Esophagus muscularis mucosa (tissue), 4 donors: ENCODE data around the gene FHOD1. TPM values are rescaled to one million over a fixed set of nuclear protein-coding genes. Genes with fewer than 3 reads are reported as not detected.

Source experiments
- DNase-seq: peaks from one replicate; pipeline ENCODE4 v3.0.0-alpha.2; 2017; ENCODE audit errors: extremely low spot score
- H3K27ac ChIP-seq, 4 donors: fragments of 200-600 bp; sonication (generic); replicated peaks in 1 of 4; 1 replicate in 3 of 4; 2 replicates in 1 of 4; pipeline ENCODE4 v1.5.1; 2016 to 2019; ENCODE audit warnings: mild to moderate bottlenecking in 1 of 4
- H3K27me3 ChIP-seq, 4 donors: fragments of 200-600 bp; sonication (generic); one replicate each; pipeline versions ENCODE4 v1.5.1 to v1.6.0; 2016 to 2019
- H3K36me3 ChIP-seq, 4 donors: fragments of 200-600 bp; sonication (generic); one replicate each; pipeline ENCODE4 v1.5.1; 2016 to 2019
- H3K4me1 ChIP-seq, 4 donors: fragments of 200-600 bp; sonication (generic); one replicate each; pipeline ENCODE4 v1.5.1; 2016 to 2019
- H3K4me3 ChIP-seq, 4 donors: fragments of 200-600 bp; sonication (generic); 1 replicate in 2 of 4; 2 replicates in 2 of 4; pipeline ENCODE4 v1.5.1; 2016 to 2019; ENCODE audit warnings: mild to moderate bottlenecking in 4 of 4, moderate library complexity in 1 of 4
- H3K9me3 ChIP-seq, 4 donors: fragments of 200-600 bp; sonication (generic); 1 replicate in 3 of 4; 2 replicates in 1 of 4; pipeline ENCODE4 v1.5.1; 2016 to 2019
- CTCF ChIP-seq, 3 experiments: fragments of 200-600 bp in 2 of 3; fragments of 450-650 bp in 1 of 3; sonication (generic) in 2 of 3; IDR thresholded peaks; one replicate each; pipeline ENCODE4 v1.5.1; 2017 to 2019; ENCODE audit warnings: antibody characterized with exemption in 3 of 3, mild to moderate bottlenecking in 2 of 3, moderate library complexity in 1 of 3
- EP300 ChIP-seq: sonication (generic); formaldehyde crosslinking; IDR thresholded peaks from one replicate; pipeline ENCODE4 v1.6.1; 2017; ENCODE audit warnings: antibody characterized with exemption
- POLR2A ChIP-seq: fragments of 450-650 bp; IDR thresholded peaks from one replicate; pipeline ENCODE4 v1.6.1; 2017; ENCODE audit warnings: antibody characterized with exemption, moderate library complexity, mild to moderate bottlenecking, low read depth
- POLR2AphosphoS5 ChIP-seq, 2 donors: sonication (generic); formaldehyde crosslinking; IDR thresholded peaks; one replicate each; pipeline ENCODE4 v1.6.1; 2017; ENCODE audit warnings: antibody characterized with exemption in 2 of 2
- WGBS: methylation state at CpG from one replicate; pipeline ENCODE4 v1.1.5; 2018; 5-methylcytosine and 5-hydroxymethylcytosine counted together
- intact Hi-C: fragments of 100-400 bp; cut with DNase I; formaldehyde crosslinking; loops from one replicate; pipeline ENCODE4 v1.15.1; 2023
- total RNA-seq, 4 donors: library from RNA; depleted of rRNA; stranded (reverse); fragments of >200 nt; gene quantifications; one replicate each; pipeline versions ENCODE4 v1.1.0 to v1.2.1, GENCODE V29; 2016

The FHOD1 gene
- total RNA-seq, 4 donors from 2014 or later: 8.0 to 15.6 (median 10.0) TPM

- DNase-seq: no peak
- no peaks in the 10 kb centered on the region for H3K9me3 ChIP-seq
- peak overlapping the region; percentile 64 to 81 (median 68) for H3K4me3 ChIP-seq
- H3K4me1 ChIP-seq: peaks cover 13 to 35% (median 31%) of the 10 kb centered on the region in 4 donors
- intact Hi-C loops: no loop called here
- TF ChIP-seq CTCF (IDR thresholded peaks at IDR 0.05): no peak
- no peak for TF ChIP-seq POLR2AphosphoS5 (IDR thresholded peaks at IDR 0.05)
- TF ChIP-seq EP300: no peak
- TF ChIP-seq POLR2A: no peak
- H3K36me3 ChIP-seq: peaks cover 0 to 14% (median 0%) of the 10 kb centered on the region in 4 donors
- H3K27ac ChIP-seq: peak overlapping the region; percentile 58 to 70 (median 64)
- WGBS: 51% methylated on average over 7 of the region's 13 CpGs
- H3K27me3 ChIP-seq: no peaks in the 10 kb centered on the region
These were observed 30.9 kb upstream of the FHOD1 start for GRCh38 chr16:67277999-67278772.

GRCh38 chr16:67277294-67277998, 30.2 kb upstream of the FHOD1 start:
- Histone ChIP-seq H3K27ac (peak overlapping the region; percentile 58 to 70 (median 64)), H3K4me3 (no peak overlapping the region), H3K36me3 (peaks cover 0 to 14% (median 0%) of the 10 kb centered on the region in 4 donors), H3K27me3 (no peaks in the 10 kb centered on the region), H3K4me1 (peaks cover 13 to 35% (median 31%) of the 10 kb centered on the region in 4 donors), H3K9me3 (no peaks in the 10 kb centered on the region)
- intact Hi-C loops: no loop called here
- no peak for DNase-seq
- TF ChIP-seq POLR2AphosphoS5 (IDR thresholded peaks at IDR 0.05) (no peak), EP300 (no peak), CTCF (IDR thresholded peaks at IDR 0.05) (no peak), POLR2A (no peak)
- 77% methylated on average over 4 of the region's 4 CpGs for WGBS

GRCh38 chr16:67275321-67275720, 28.0 kb upstream of the FHOD1 start:
- no peaks in the 10 kb centered on the region for H3K27me3 ChIP-seq
- DNase-seq: no peak
- peaks cover 0 to 14% (median 0%) of the 10 kb centered on the region in 4 donors for H3K36me3 ChIP-seq
- H3K9me3 ChIP-seq: no peaks in the 10 kb centered on the region
- H3K27ac ChIP-seq: no peak overlapping the region
- 89% methylated on average over 2 of the region's 2 CpGs for WGBS
- intact Hi-C loops: no loop called here
- peaks cover 13 to 35% (median 31%) of the 10 kb centered on the region in 4 donors for H3K4me1 ChIP-seq
- no peak overlapping the region for H3K4me3 ChIP-seq
- TF ChIP-seq POLR2A (no peak), EP300 (no peak), CTCF (IDR thresholded peaks at IDR 0.05) (no peak), POLR2AphosphoS5 (IDR thresholded peaks at IDR 0.05) (no peak)

GRCh38 chr16:67271446-67271845, 24.2 kb upstream of the FHOD1 start:
- Histone ChIP-seq H3K4me1 (no peaks in the 10 kb centered on the region), H3K27me3 (peaks cover 0 to 6% (median 0%) of the 10 kb centered on the region in 4 donors), H3K27ac (no peak overlapping the region), H3K4me3 (no peak overlapping the region), H3K9me3 (no peaks in the 10 kb centered on the region), H3K36me3 (peaks cover 0 to 8% (median 0%) of the 10 kb centered on the region in 4 donors)
- TF ChIP-seq POLR2A (no peak), CTCF (IDR thresholded peaks at IDR 0.05) (no peak)
- intact Hi-C loops: no loop called here
- no peak for DNase-seq
- 88% methylated on average over 4 of the region's 4 CpGs for WGBS
